Panc1 (cell line): ENCODE results near the gene SUCLG2. TPM values are rescaled to one million over a fixed set of nuclear protein-coding genes. Genes with fewer than 3 reads are reported as not detected.

ENCODE experiments used
- ATAC-seq: fragments of 200-7000 bp; cut with Tn5 transposase; 2 replicates; pipeline ENCODE4 v1.9.1; 2020; ENCODE audit warnings: mild to moderate bottlenecking, moderate library complexity
- BruUV-seq: library from RNA; stranded (reverse); fragments of 400-500 nt; replicated peaks from 2 replicates; lab custom pipeline; 2021; lab: Mats Ljungman, UMichigan
- CTCF ChIA-PET: fragments of 300-600 bp; sonication (Branson Sonifier 250); formaldehyde crosslinking; loops from one replicate; lab custom pipeline; 2022; ENCODE audit warnings: antibody characterized with exemption; lab: Charles Lee
- POLR2A ChIA-PET: fragments of 300-600 bp; sonication (Branson Sonifier 250); formaldehyde crosslinking; loops from one replicate; lab custom pipeline; 2022; ENCODE audit warnings: antibody characterized with exemption; lab: Charles Lee
- DNase-seq: peaks from one replicate; pipeline ENCODE4 v3.0.0-alpha.2; 2010; ENCODE audit warnings: low read depth, low spot score
- H3K27ac ChIP-seq: 2 replicates; pipeline ENCODE4 v1.5.1; 2011; ENCODE audit warnings: mild to moderate bottlenecking, low read length, inconsistent platforms
- H3K27me3 ChIP-seq: fragments of 200-500 bp; sonication (Bioruptor generic); 2 replicates; pipeline ENCODE4 v1.6.0; 2014; ENCODE audit warnings: low read length, inconsistent platforms; ENCODE audit not compliant: control insufficient read depth, insufficient read depth
- H3K36me3 ChIP-seq: fragments of 200-500 bp; sonication (Bioruptor generic); 2 replicates; pipeline ENCODE4 v1.5.1; 2014; ENCODE audit warnings: inconsistent platforms, mild to moderate bottlenecking, low read length, moderate library complexity; ENCODE audit not compliant: control insufficient read depth, insufficient read depth
- H3K4me1 ChIP-seq: 2 replicates; pipeline ENCODE4 v1.5.1; 2011; ENCODE audit warnings: inconsistent platforms, mild to moderate bottlenecking, low read length, moderate library complexity; ENCODE audit not compliant: control insufficient read depth, insufficient read depth
- H3K4me3 ChIP-seq, 2 experiments: 2 replicates each; pipeline ENCODE4 v1.5.1; 2011 to 2012; ENCODE audit warnings: low read depth in 2 of 2, low read length in 2 of 2, mild to moderate bottlenecking in 2 of 2, inconsistent platforms in 1 of 2, moderate library complexity in 1 of 2
- H3K9me3 ChIP-seq: fragments of 200-500 bp; sonication (Bioruptor generic); 2 replicates; pipeline ENCODE4 v1.5.1; 2014; ENCODE audit warnings: low read depth, mild to moderate bottlenecking, inconsistent platforms, low read length, moderate library complexity; ENCODE audit not compliant: control insufficient read depth, insufficient read depth
- POLR2AphosphoS5 ChIP-seq: IDR thresholded peaks from 2 replicates; pipeline ENCODE4 v1.6.1; 2012; ENCODE audit warnings: mild to moderate bottlenecking, low read depth, low read length, moderate library complexity
- REST ChIP-seq, 2 experiments: IDR thresholded peaks; 2 replicates each; pipeline ENCODE4 v1.6.1; 2011 to 2012; ENCODE audit warnings: low read depth in 2 of 2, control low read depth in 1 of 2, low read length in 1 of 2, mild to moderate bottlenecking in 1 of 2, moderate library complexity in 1 of 2; ENCODE audit not compliant: insufficient read depth in 1 of 2
- SIN3A ChIP-seq: IDR thresholded peaks from 2 replicates; pipeline ENCODE4 v1.6.1; 2012; ENCODE audit warnings: low read depth, mild to moderate bottlenecking, low read length, moderate library complexity, borderline replicate concordance; ENCODE audit not compliant: insufficient read depth
- TCF7L2 ChIP-seq: IDR thresholded peaks from 2 replicates; pipeline ENCODE4 v1.6.1; 2011; ENCODE audit warnings: mild to moderate bottlenecking, low read depth, low read length, inconsistent platforms
- in situ Hi-C: cut with HindIII; loops from 2 replicates; pipeline ENCODE4 v1.10.0; 2016; ENCODE audit warnings: low sequenced_read_pairs, low pct_unique_long_range_greater_than_20kb
- intact Hi-C: fragments of 100-400 bp; cut with micrococcal nuclease; formaldehyde crosslinking; loops from one replicate; pipeline ENCODE4 v1.10.0; 2022; ENCODE audit not compliant: unreplicated experiment
- total RNA-seq: library from RNA; stranded (reverse); gene quantifications from one replicate; pipeline ENCODE4 v1.2.1, GENCODE V29; 2021; ENCODE audit not compliant: unreplicated experiment
- TF ChIP-seq, protein P1 (sequence below): fragments of 450-650 bp; IDR thresholded peaks from 2 replicates; pipeline ENCODE4 v1.5.1; 2017; ENCODE audit warnings: mild to moderate bottlenecking

Gene SUCLG2
- total RNA-seq, 1 experiment from 2014 or later = 28.3 TPM

- CTCF ChIA-PET = no interaction called here
- intact Hi-C loops = no loop called here
- H3K36me3 ChIP-seq = no peaks in the 10 kb centered on the region
- no peaks in the 10 kb centered on the region for H3K27me3 ChIP-seq
- no peak overlapping the region for H3K4me3 ChIP-seq
- no peak overlapping the region for H3K27ac ChIP-seq
- POLR2A ChIA-PET = no interaction called here
- TF ChIP-seq TCF7L2 (no peak), POLR2AphosphoS5 (no peak), SIN3A (no peak), REST (IDR thresholded peaks at IDR 0.05; ENCODE audit: insufficient read depth in 1 of 2, low read depth in 2 of 2, low read length in 1 of 2) (no peak)
- TF ChIP-seq, protein P1, sequence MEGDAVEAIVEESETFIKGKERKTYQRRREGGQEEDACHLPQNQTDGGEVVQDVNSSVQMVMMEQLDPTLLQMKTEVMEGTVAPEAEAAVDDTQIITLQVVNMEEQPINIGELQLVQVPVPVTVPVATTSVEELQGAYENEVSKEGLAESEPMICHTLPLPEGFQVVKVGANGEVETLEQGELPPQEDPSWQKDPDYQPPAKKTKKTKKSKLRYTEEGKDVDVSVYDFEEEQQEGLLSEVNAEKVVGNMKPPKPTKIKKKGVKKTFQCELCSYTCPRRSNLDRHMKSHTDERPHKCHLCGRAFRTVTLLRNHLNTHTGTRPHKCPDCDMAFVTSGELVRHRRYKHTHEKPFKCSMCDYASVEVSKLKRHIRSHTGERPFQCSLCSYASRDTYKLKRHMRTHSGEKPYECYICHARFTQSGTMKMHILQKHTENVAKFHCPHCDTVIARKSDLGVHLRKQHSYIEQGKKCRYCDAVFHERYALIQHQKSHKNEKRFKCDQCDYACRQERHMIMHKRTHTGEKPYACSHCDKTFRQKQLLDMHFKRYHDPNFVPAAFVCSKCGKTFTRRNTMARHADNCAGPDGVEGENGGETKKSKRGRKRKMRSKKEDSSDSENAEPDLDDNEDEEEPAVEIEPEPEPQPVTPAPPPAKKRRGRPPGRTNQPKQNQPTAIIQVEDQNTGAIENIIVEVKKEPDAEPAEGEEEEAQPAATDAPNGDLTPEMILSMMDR = no peak
- DNase-seq (no peak), ATAC-seq (no peak)
- no peaks in the 10 kb centered on the region for H3K9me3 ChIP-seq
- in situ Hi-C loops = no loop called here
- BruUV-seq = no TSS peak
- no peaks in the 10 kb centered on the region for H3K4me1 ChIP-seq
Observed at GRCh38 chr3:67699882-67700281, 45.5 kb upstream of the SUCLG2 start.

- DNase-seq (no peak), ATAC-seq (no peak)
- BruUV-seq = no TSS peak
- ChIA-PET CTCF (no interaction called here), POLR2A (no interaction called here)
- H3K9me3 ChIP-seq = no peaks in the 10 kb centered on the region
- H3K36me3 ChIP-seq = no peaks in the 10 kb centered on the region
- H3K27me3 ChIP-seq = no peaks in the 10 kb centered on the region
- H3K4me3 ChIP-seq = no peak overlapping the region
- in situ Hi-C loops = no loop called here
- TF ChIP-seq REST (IDR thresholded peaks at IDR 0.05; ENCODE audit: insufficient read depth in 1 of 2, low read depth in 2 of 2, low read length in 1 of 2) (no peak), POLR2AphosphoS5 (no peak), SIN3A (no peak), TCF7L2 (no peak)
- TF ChIP-seq, protein P1 = no peak
- intact Hi-C loops = no loop called here
- H3K27ac ChIP-seq = no peak overlapping the region
- H3K4me1 ChIP-seq = no peaks in the 10 kb centered on the region
Observed at GRCh38 chr3:67692621-67693020, 38.2 kb upstream of the SUCLG2 start.
